GM23338 (cell line): Measurements from ENCODE around the gene RHBDF2. TPM values are rescaled to one million over a fixed set of nuclear protein-coding genes. Genes with fewer than 3 reads are reported as not detected.

ENCODE experiments used
- ATAC-seq: fragments of 200-7000 bp; cut with Tn5 transposase; 3 replicates; pipeline ENCODE4 v1.9.1; 2020
- DNase-seq: peaks from one replicate; pipeline ENCODE4 v3.0.0-alpha.2; 2015; ENCODE audit warnings: low spot score
- H2AFZ ChIP-seq: fragments of 200-600 bp; sonication (generic); 2 replicates; pipeline ENCODE4 v1.8.0; 2016; ENCODE audit warnings: antibody characterized with exemption, mild to moderate bottlenecking, moderate library complexity
- H3F3A ChIP-seq: fragments of 200-600 bp; sonication (generic); replicated peaks from 2 replicates; pipeline ENCODE4 v1.8.0; 2017; ENCODE audit warnings: antibody characterized with exemption, mixed run types, low read depth
- H3K27ac ChIP-seq: fragments of 200-600 bp; sonication (generic); 2 replicates; pipeline ENCODE4 v1.6.1; 2016; ENCODE audit warnings: low read depth
- H3K27me3 ChIP-seq: fragments of 200-600 bp; sonication (generic); 2 replicates; pipeline ENCODE4 v1.8.0; 2016; ENCODE audit warnings: mild to moderate bottlenecking, mixed run types, moderate library complexity; ENCODE audit not compliant: insufficient read depth
- H3K36me3 ChIP-seq: fragments of 200-600 bp; sonication (generic); 2 replicates; pipeline ENCODE4 v1.8.0; 2016; ENCODE audit warnings: mild to moderate bottlenecking; ENCODE audit not compliant: insufficient read depth
- H3K4me1 ChIP-seq: fragments of 200-600 bp; sonication (generic); 2 replicates; pipeline ENCODE4 v1.8.0; 2016; ENCODE audit warnings: mild to moderate bottlenecking, moderate library complexity; ENCODE audit not compliant: insufficient read depth
- H3K4me2 ChIP-seq: fragments of 200-600 bp; sonication (generic); 2 replicates; pipeline ENCODE4 v1.7.1; 2017; ENCODE audit warnings: mixed run types
- H3K4me3 ChIP-seq: fragments of 200-600 bp; sonication (generic); 2 replicates; pipeline ENCODE4 v1.6.1; 2016; ENCODE audit warnings: mixed run types
- H3K79me2 ChIP-seq: fragments of 200-600 bp; sonication (generic); replicated peaks from 2 replicates; pipeline ENCODE4 v1.8.0; 2017; ENCODE audit warnings: mild to moderate bottlenecking; ENCODE audit not compliant: insufficient read depth
- H3K9me2 ChIP-seq: fragments of 200-600 bp; sonication (generic); 2 replicates; pipeline ENCODE4 v1.8.0; 2017; ENCODE audit not compliant: insufficient read depth
- H4K20me1 ChIP-seq: fragments of 200-600 bp; sonication (generic); replicated peaks from 2 replicates; pipeline ENCODE4 v1.8.0; 2017; ENCODE audit warnings: mild to moderate bottlenecking; ENCODE audit not compliant: insufficient read depth
- H3K27ac Mint-ChIP-seq: 2 replicates; pipeline ENCODE4 v1.8.0; 2020; ENCODE audit warnings: inconsistent platforms, mild to moderate bottlenecking, moderate library complexity, mixed read lengths
- H3K27me3 Mint-ChIP-seq: 3 replicates; pipeline ENCODE4 v1.8.0; 2022; ENCODE audit warnings: low read depth, mild to moderate bottlenecking, moderate library complexity, mixed read lengths, inconsistent platforms; ENCODE audit not compliant: insufficient read depth, poor library complexity
- H3K36me3 Mint-ChIP-seq: 3 replicates; pipeline ENCODE4 v1.8.0; 2021; ENCODE audit warnings: low read depth, mild to moderate bottlenecking, inconsistent platforms, moderate library complexity, mixed read lengths
- H3K4me1 Mint-ChIP-seq: 3 replicates; pipeline ENCODE4 v1.8.0; 2020; ENCODE audit warnings: mild to moderate bottlenecking, inconsistent platforms, mixed read lengths
- H3K4me3 Mint-ChIP-seq: 3 replicates; pipeline ENCODE4 v1.8.0; 2021; ENCODE audit warnings: moderate library complexity, mild to moderate bottlenecking, inconsistent platforms, mixed read lengths
- H3K9me3 Mint-ChIP-seq: 3 replicates; pipeline ENCODE4 v1.8.0; 2020; ENCODE audit warnings: moderate library complexity, mild to moderate bottlenecking, inconsistent platforms, mixed read lengths
- CTCF ChIP-seq, 2 experiments: fragments of 200-600 bp in 1 of 2; sonication (generic) in 1 of 2; conservative IDR thresholded peaks; 2 replicates each; pipeline versions ENCODE4 v1.5.1 to v1.6.1; 2016 to 2017; ENCODE audit warnings: antibody characterized with exemption in 2 of 2, low read depth in 2 of 2, mild to moderate bottlenecking in 2 of 2, moderate library complexity in 1 of 2
- ETS1 ChIP-seq: IDR thresholded peaks from 2 replicates; pipeline ENCODE4 v1.6.1; 2016; ENCODE audit warnings: antibody characterized with exemption
- EZH2 ChIP-seq: fragments of 200-600 bp; sonication (generic); IDR thresholded peaks from one replicate; pipeline ENCODE4 v1.8.0; 2017; ENCODE audit warnings: antibody characterized with exemption, mild to moderate bottlenecking, low read depth; ENCODE audit not compliant: unreplicated experiment
- JUNB ChIP-seq: IDR thresholded peaks from one replicate; pipeline ENCODE4 v1.6.1; 2016; ENCODE audit warnings: antibody characterized with exemption; ENCODE audit not compliant: unreplicated experiment
- NANOG ChIP-seq: IDR thresholded peaks from 2 replicates; pipeline ENCODE4 v1.6.1; 2016; ENCODE audit warnings: antibody characterized with exemption, borderline replicate concordance
- REST ChIP-seq: IDR thresholded peaks from one replicate; pipeline ENCODE4 v1.6.1; 2018; ENCODE audit warnings: antibody characterized with exemption; ENCODE audit not compliant: unreplicated experiment
- ZNF114 ChIP-seq: fragments of 250-450 bp; sonication (Bioruptor Pico); IDR thresholded peaks from 2 replicates; pipeline ENCODE4 v1.5.0; 2020; ENCODE audit warnings: mild to moderate bottlenecking, moderate library complexity
- polyA plus RNA-seq: library from polyadenylated mRNA; unstranded; fragments of >200 nt; fragmentation: Nextera tagmentation; extraction: Ambion mirVana; gene quantifications from 2 replicates; pipeline ENCODE4 v1.2.1, GENCODE V29; 2016
- total RNA-seq: library from RNA; depleted of rRNA; stranded (reverse); fragments of >200 nt; shearing (Covaris generic); gene quantifications from 2 replicates; pipeline ENCODE4 v1.2.3, GENCODE V29; 2014
- TF ChIP-seq, protein P1 (sequence below): fragments of 250-450 bp; sonication (Bioruptor Pico); IDR thresholded peaks from 2 replicates; pipeline ENCODE4 v1.5.0; 2020; ENCODE audit warnings: mild to moderate bottlenecking, moderate library complexity

RHBDF2 gene
- total and polyA plus RNA-seq, 2 experiments from 2014 or later = 9.4 to 29.5 TPM

DNA sequence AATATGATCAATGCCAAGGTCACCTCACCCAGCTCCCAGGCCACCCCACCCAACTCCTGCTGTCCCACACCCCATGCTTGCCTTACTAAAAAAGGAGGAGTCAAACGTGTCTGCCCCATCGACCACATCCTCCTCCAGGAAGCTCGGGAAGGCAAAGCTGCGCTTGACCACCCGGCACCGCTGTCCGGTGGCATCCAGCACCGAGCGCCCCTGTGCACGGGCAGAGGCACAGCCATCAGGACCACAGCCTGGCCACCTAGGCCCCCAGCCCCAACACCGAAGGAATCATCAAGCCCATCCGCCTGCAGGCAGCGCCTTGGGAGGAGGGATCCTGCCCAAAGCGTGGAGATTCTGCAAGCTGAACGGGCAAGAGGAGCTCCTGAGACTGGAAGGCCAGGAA lies 23.6 kb downstream of the RHBDF2 start:
- DNase-seq (no peak), ATAC-seq (no peak)
- no peaks in the 10 kb centered on the region for H4K20me1 ChIP-seq
- no peak for TF ChIP-seq ZNF114 (CRISPR knock-in tag)
- TF ChIP-seq ETS1 = no peak
- no peak for TF ChIP-seq CTCF (conservative IDR thresholded peaks at IDR 0.05; ENCODE audit: low read depth in 2 of 2)
- no peak for TF ChIP-seq EZH2
- no peak for TF ChIP-seq JUNB
- no peak for TF ChIP-seq REST
- TF ChIP-seq, protein P1, sequence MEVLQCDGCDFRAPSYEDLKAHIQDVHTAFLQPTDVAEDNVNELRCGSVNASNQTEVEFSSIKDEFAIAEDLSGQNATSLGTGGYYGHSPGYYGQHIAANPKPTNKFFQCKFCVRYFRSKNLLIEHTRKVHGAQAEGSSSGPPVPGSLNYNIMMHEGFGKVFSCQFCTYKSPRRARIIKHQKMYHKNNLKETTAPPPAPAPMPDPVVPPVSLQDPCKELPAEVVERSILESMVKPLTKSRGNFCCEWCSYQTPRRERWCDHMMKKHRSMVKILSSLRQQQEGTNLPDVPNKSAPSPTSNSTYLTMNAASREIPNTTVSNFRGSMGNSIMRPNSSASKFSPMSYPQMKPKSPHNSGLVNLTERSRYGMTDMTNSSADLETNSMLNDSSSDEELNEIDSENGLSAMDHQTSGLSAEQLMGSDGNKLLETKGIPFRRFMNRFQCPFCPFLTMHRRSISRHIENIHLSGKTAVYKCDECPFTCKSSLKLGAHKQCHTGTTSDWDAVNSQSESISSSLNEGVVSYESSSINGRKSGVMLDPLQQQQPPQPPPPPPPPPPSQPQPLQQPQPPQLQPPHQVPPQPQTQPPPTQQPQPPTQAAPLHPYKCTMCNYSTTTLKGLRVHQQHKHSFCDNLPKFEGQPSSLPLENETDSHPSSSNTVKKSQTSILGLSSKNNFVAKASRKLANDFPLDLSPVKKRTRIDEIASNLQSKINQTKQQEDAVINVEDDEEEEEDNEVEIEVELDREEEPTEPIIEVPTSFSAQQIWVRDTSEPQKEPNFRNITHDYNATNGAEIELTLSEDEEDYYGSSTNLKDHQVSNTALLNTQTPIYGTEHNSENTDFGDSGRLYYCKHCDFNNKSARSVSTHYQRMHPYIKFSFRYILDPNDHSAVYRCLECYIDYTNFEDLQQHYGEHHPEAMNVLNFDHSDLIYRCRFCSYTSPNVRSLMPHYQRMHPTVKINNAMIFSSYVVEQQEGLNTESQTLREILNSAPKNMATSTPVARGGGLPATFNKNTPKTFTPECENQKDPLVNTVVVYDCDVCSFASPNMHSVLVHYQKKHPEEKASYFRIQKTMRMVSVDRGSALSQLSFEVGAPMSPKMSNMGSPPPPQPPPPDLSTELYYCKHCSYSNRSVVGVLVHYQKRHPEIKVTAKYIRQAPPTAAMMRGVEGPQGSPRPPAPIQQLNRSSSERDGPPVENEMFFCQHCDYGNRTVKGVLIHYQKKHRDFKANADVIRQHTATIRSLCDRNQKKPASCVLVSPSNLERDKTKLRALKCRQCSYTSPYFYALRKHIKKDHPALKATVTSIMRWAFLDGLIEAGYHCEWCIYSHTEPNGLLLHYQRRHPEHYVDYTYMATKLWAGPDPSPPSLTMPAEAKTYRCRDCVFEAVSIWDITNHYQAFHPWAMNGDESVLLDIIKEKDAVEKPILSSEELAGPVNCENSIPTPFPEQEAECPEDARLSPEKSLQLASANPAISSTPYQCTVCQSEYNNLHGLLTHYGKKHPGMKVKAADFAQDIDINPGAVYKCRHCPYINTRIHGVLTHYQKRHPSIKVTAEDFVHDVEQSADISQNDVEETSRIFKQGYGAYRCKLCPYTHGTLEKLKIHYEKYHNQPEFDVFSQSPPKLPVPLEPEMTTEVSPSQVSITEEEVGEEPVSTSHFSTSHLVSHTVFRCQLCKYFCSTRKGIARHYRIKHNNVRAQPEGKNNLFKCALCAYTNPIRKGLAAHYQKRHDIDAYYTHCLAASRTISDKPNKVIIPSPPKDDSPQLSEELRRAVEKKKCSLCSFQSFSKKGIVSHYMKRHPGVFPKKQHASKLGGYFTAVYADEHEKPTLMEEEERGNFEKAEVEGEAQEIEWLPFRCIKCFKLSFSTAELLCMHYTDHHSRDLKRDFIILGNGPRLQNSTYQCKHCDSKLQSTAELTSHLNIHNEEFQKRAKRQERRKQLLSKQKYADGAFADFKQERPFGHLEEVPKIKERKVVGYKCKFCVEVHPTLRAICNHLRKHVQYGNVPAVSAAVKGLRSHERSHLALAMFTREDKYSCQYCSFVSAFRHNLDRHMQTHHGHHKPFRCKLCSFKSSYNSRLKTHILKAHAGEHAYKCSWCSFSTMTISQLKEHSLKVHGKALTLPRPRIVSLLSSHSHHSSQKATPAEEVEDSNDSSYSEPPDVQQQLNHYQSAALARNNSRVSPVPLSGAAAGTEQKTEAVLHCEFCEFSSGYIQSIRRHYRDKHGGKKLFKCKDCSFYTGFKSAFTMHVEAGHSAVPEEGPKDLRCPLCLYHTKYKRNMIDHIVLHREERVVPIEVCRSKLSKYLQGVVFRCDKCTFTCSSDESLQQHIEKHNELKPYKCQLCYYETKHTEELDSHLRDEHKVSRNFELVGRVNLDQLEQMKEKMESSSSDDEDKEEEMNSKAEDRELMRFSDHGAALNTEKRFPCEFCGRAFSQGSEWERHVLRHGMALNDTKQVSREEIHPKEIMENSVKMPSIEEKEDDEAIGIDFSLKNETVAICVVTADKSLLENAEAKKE (CRISPR knock-in tag) = no peak
- no peak for TF ChIP-seq NANOG
- H3K27ac ChIP-seq = no peak overlapping the region
- no peaks in the 10 kb centered on the region for H3F3A ChIP-seq
- H3K27me3 ChIP-seq = no peaks in the 10 kb centered on the region
- H3K36me3 ChIP-seq = no peaks in the 10 kb centered on the region
- H3K27ac Mint-ChIP-seq = no peak overlapping the region
- no peak overlapping the region for H3K4me3 ChIP-seq
- H3K4me2 ChIP-seq = no peak overlapping the region
- H3K27me3 Mint-ChIP-seq = peaks cover 11% of the 10 kb centered on the region
- no peaks in the 10 kb centered on the region for H3K79me2 ChIP-seq
- H3K36me3 Mint-ChIP-seq = peaks cover 3% of the 10 kb centered on the region; the same call in 1 of the 3 replicates
- no peak overlapping the region for H3K4me3 Mint-ChIP-seq
- no peak overlapping the region for H2AFZ ChIP-seq
- H3K4me1 ChIP-seq = no peaks in the 10 kb centered on the region
- H3K4me1 Mint-ChIP-seq = no peaks in the 10 kb centered on the region
- H3K9me2 ChIP-seq = no peaks in the 10 kb centered on the region
- H3K9me3 Mint-ChIP-seq = no peaks in the 10 kb centered on the region
